ENCODE measurements around the gene CHCHD4. TPM values are rescaled to one million over a fixed set of nuclear protein-coding genes. Genes with fewer than 3 reads are reported as not detected.

The CHCHD4 gene
- total and polyA plus RNA-seq, 2 donors (not counting 1 experiment from before 2014, with no cell fraction given), result 12.7 to 16.3 TPM

GRCh38 chr3:14158370-14158769, 33.7 kb upstream of the CHCHD4 start:
- no peak for TF ChIP-seq EZH2 (IDR thresholded peaks at IDR 0.05; ENCODE audit: low read length, missing control alignments)
- TF ChIP-seq, protein P1, sequence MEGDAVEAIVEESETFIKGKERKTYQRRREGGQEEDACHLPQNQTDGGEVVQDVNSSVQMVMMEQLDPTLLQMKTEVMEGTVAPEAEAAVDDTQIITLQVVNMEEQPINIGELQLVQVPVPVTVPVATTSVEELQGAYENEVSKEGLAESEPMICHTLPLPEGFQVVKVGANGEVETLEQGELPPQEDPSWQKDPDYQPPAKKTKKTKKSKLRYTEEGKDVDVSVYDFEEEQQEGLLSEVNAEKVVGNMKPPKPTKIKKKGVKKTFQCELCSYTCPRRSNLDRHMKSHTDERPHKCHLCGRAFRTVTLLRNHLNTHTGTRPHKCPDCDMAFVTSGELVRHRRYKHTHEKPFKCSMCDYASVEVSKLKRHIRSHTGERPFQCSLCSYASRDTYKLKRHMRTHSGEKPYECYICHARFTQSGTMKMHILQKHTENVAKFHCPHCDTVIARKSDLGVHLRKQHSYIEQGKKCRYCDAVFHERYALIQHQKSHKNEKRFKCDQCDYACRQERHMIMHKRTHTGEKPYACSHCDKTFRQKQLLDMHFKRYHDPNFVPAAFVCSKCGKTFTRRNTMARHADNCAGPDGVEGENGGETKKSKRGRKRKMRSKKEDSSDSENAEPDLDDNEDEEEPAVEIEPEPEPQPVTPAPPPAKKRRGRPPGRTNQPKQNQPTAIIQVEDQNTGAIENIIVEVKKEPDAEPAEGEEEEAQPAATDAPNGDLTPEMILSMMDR (conservative IDR thresholded peaks at IDR 0.05 in 1 of 2, IDR thresholded peaks at IDR 0.05 in 1 of 2; ENCODE audit: low read depth in 1 of 2, low read length in 2 of 2), result no peak
- Histone ChIP-seq H3K9ac (ENCODE audit: insufficient read depth, low read length) (no peak overlapping the region), H3K4me2 (ENCODE audit: extremely low read depth, insufficient read depth, low read length) (no peak overlapping the region), H3K27me3 (ENCODE audit: control insufficient read depth, insufficient read depth, low read length) (no peaks in the 10 kb centered on the region), H3K27ac (ENCODE audit: insufficient read depth, low read length) (no peak overlapping the region), H3K79me2 (ENCODE audit: control insufficient read depth, insufficient read depth, low read length) (no peaks in the 10 kb centered on the region), H4K20me1 (ENCODE audit: control insufficient read depth, extremely low read depth, insufficient read depth, low read length) (peaks cover 1% of the 10 kb centered on the region), H3K9me3 (ENCODE audit: control insufficient read depth, insufficient read depth, low read depth, low read length) (peaks cover 3% of the 10 kb centered on the region), H3K4me1 (ENCODE audit: control insufficient read depth, extremely low read depth, insufficient read depth, low read length) (no peaks in the 10 kb centered on the region), H3K4me3 (replicated peaks in 1 of 4; ENCODE audit: control extremely low read depth in 1 of 4, insufficient read depth in 1 of 4, low read depth in 3 of 4, low read length in 4 of 4) (no peak overlapping the region), H3K36me3 (ENCODE audit: control insufficient read depth, insufficient read depth, low read length) (peaks cover 30% of the 10 kb centered on the region), H2AFZ (ENCODE audit: low read length) (no peak overlapping the region)
- DNase-seq (ENCODE audit: low read depth in 2 of 2), result no peak

DNA sequence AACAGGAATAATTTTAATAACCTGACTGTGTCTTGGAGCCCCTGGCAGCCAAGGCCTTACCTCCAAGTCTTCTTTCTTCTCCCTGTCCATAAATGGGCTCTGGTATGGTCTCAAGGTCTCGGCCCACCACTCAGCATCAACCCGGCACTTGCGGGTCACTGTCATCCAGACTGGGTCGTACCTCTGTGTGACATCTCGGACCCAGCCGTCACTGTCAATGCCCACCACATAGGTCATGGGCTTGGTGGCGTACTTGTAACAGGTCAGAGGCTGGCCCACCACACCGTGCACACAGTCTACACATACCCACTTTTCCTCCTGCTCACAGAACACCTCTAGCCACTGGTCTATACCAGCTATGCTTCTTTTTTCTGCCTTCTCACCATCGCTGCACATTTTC, 33.3 kb upstream of the CHCHD4 start:
- peaks cover 3% of the 10 kb centered on the region for H3K9me3 ChIP-seq (ENCODE audit: control insufficient read depth, insufficient read depth, low read depth, low read length)
- TF ChIP-seq EZH2 (IDR thresholded peaks at IDR 0.05; ENCODE audit: low read length, missing control alignments), result no peak
- TF ChIP-seq, protein P1 (conservative IDR thresholded peaks at IDR 0.05 in 1 of 2, IDR thresholded peaks at IDR 0.05 in 1 of 2; ENCODE audit: low read depth in 1 of 2, low read length in 2 of 2), result no peak
- H3K4me1 ChIP-seq (ENCODE audit: control insufficient read depth, extremely low read depth, insufficient read depth, low read length), result no peaks in the 10 kb centered on the region
- DNase-seq (ENCODE audit: low read depth in 2 of 2), result no peak
- H2AFZ ChIP-seq (ENCODE audit: low read length), result no peak overlapping the region
- peaks cover 1% of the 10 kb centered on the region for H4K20me1 ChIP-seq (ENCODE audit: control insufficient read depth, extremely low read depth, insufficient read depth, low read length)
- H3K4me3 ChIP-seq (replicated peaks in 1 of 4; ENCODE audit: control extremely low read depth in 1 of 4, insufficient read depth in 1 of 4, low read depth in 3 of 4, low read length in 4 of 4), result no peak overlapping the region
- H3K36me3 ChIP-seq (ENCODE audit: control insufficient read depth, insufficient read depth, low read length), result peaks cover 30% of the 10 kb centered on the region
- no peak overlapping the region for H3K27ac ChIP-seq (ENCODE audit: insufficient read depth, low read length)
- no peaks in the 10 kb centered on the region for H3K27me3 ChIP-seq (ENCODE audit: control insufficient read depth, insufficient read depth, low read length)
- no peak overlapping the region for H3K4me2 ChIP-seq (ENCODE audit: extremely low read depth, insufficient read depth, low read length)
- H3K9ac ChIP-seq (ENCODE audit: insufficient read depth, low read length), result no peak overlapping the region
- H3K79me2 ChIP-seq (ENCODE audit: control insufficient read depth, insufficient read depth, low read length), result no peaks in the 10 kb centered on the region

GRCh38 chr3:14156843-14157561, 32.3 kb upstream of the CHCHD4 start:
- Histone ChIP-seq H2AFZ (ENCODE audit: low read length) (no peak overlapping the region), H3K36me3 (ENCODE audit: control insufficient read depth, insufficient read depth, low read length) (peaks cover 33% of the 10 kb centered on the region), H4K20me1 (ENCODE audit: control insufficient read depth, extremely low read depth, insufficient read depth, low read length) (no peaks in the 10 kb centered on the region), H3K27ac (ENCODE audit: insufficient read depth, low read length) (no peak overlapping the region), H3K4me3 (replicated peaks in 1 of 4; ENCODE audit: control extremely low read depth in 1 of 4, insufficient read depth in 1 of 4, low read depth in 3 of 4, low read length in 4 of 4) (no peak overlapping the region), H3K9ac (ENCODE audit: insufficient read depth, low read length) (no peak overlapping the region), H3K4me1 (ENCODE audit: control insufficient read depth, extremely low read depth, insufficient read depth, low read length) (no peaks in the 10 kb centered on the region), H3K79me2 (ENCODE audit: control insufficient read depth, insufficient read depth, low read length) (no peaks in the 10 kb centered on the region), H3K27me3 (ENCODE audit: control insufficient read depth, insufficient read depth, low read length) (no peaks in the 10 kb centered on the region), H3K9me3 (ENCODE audit: control insufficient read depth, insufficient read depth, low read depth, low read length) (peaks cover 3% of the 10 kb centered on the region), H3K4me2 (ENCODE audit: extremely low read depth, insufficient read depth, low read length) (no peak overlapping the region)
- TF ChIP-seq EZH2 (IDR thresholded peaks at IDR 0.05; ENCODE audit: low read length, missing control alignments), result no peak
- TF ChIP-seq, protein P1 (conservative IDR thresholded peaks at IDR 0.05 in 1 of 2, IDR thresholded peaks at IDR 0.05 in 1 of 2; ENCODE audit: low read depth in 1 of 2, low read length in 2 of 2), result no peak
- DNase-seq (ENCODE audit: low read depth in 2 of 2), result no peak

Measured in fibroblast of lung (primary cell).